Measurements from ENCODE around the gene ITGA2. TPM values are rescaled to one million over a fixed set of nuclear protein-coding genes. Genes with fewer than 3 reads are reported as not detected.

Gene ITGA2
- total RNA-seq, 1 donor from 2014 or later = 18.4 TPM

GRCh38 chr5:53017794-53018391 lies 28.7 kb downstream of the ITGA2 start:
- H3K36me3 ChIP-seq = no peaks in the 10 kb centered on the region
- H3K27me3 ChIP-seq = no peaks in the 10 kb centered on the region
- no peaks in the 10 kb centered on the region for H3K9me3 ChIP-seq
- TF ChIP-seq, protein P1, sequence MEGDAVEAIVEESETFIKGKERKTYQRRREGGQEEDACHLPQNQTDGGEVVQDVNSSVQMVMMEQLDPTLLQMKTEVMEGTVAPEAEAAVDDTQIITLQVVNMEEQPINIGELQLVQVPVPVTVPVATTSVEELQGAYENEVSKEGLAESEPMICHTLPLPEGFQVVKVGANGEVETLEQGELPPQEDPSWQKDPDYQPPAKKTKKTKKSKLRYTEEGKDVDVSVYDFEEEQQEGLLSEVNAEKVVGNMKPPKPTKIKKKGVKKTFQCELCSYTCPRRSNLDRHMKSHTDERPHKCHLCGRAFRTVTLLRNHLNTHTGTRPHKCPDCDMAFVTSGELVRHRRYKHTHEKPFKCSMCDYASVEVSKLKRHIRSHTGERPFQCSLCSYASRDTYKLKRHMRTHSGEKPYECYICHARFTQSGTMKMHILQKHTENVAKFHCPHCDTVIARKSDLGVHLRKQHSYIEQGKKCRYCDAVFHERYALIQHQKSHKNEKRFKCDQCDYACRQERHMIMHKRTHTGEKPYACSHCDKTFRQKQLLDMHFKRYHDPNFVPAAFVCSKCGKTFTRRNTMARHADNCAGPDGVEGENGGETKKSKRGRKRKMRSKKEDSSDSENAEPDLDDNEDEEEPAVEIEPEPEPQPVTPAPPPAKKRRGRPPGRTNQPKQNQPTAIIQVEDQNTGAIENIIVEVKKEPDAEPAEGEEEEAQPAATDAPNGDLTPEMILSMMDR (IDR thresholded peaks at IDR 0.05) = no peak
- TF ChIP-seq POLR2A (IDR thresholded peaks at IDR 0.05) = no peak
- no peak for TF ChIP-seq POLR2AphosphoS5 (IDR thresholded peaks at IDR 0.05; ENCODE audit: insufficient read depth in 1 of 2, low read depth in 1 of 2)
- intact Hi-C loops (cut with DNase I) = no loop called here
- no peak overlapping the region for H3K27ac ChIP-seq
- no peak for DNase-seq (ENCODE audit: extremely low spot score in 2 of 2)
- H3K4me3 ChIP-seq = no peak overlapping the region
- no peaks in the 10 kb centered on the region for H3K4me1 ChIP-seq

- H3K27me3 ChIP-seq = no peaks in the 10 kb centered on the region
- H3K27ac ChIP-seq = no peak overlapping the region
- no peaks in the 10 kb centered on the region for H3K4me1 ChIP-seq
- TF ChIP-seq POLR2A (IDR thresholded peaks at IDR 0.05) (no peak), POLR2AphosphoS5 (IDR thresholded peaks at IDR 0.05; ENCODE audit: insufficient read depth in 1 of 2, low read depth in 1 of 2) (no peak)
- TF ChIP-seq, protein P1 (IDR thresholded peaks at IDR 0.05) = no peak
- intact Hi-C loops (cut with DNase I) = no loop called here
- H3K4me3 ChIP-seq = no peak overlapping the region
- H3K36me3 ChIP-seq = no peaks in the 10 kb centered on the region
- H3K9me3 ChIP-seq = no peaks in the 10 kb centered on the region
- no peak for DNase-seq (ENCODE audit: extremely low spot score in 2 of 2)
These were observed 30.2 kb downstream of the ITGA2 start for GRCh38 chr5:53019320-53019719.

DNA sequence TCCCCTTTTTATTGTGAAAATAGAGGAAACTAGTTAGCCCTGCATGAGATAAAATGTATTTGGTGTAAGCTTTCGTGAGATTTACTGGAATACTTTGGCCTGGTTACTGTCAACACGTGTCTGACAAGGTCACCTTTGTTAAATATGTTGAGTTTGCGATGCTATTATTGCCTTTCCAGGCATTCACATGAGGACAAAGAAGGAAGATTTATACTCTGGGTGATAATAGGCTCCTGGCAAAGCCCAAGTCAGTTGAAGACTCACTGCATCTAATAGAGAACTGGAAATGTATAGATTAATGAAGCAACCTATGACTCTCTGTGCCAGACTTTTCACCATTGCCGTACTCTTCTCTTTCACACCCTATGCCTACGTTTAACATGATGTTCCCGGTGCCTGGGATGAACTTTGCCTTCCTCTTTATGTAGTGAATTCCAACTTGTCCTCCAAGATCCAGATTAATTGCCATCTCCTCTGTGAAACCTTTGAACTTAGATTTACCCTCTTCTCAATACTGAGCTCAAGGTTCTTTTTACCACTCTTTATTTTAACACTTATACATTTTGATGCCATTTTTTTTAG lies 33.9 kb downstream of the ITGA2 start:
- no peak for DNase-seq (ENCODE audit: extremely low spot score in 2 of 2)
- intact Hi-C loops (cut with DNase I) = no loop called here
- TF ChIP-seq, protein P1 (IDR thresholded peaks at IDR 0.05) = no peak
- no peak for TF ChIP-seq POLR2AphosphoS5 (IDR thresholded peaks at IDR 0.05; ENCODE audit: insufficient read depth in 1 of 2, low read depth in 1 of 2)
- TF ChIP-seq POLR2A (IDR thresholded peaks at IDR 0.05) = no peak
- Histone ChIP-seq H3K4me1 (peaks cover 9% of the 10 kb centered on the region), H3K27ac (no peak overlapping the region), H3K27me3 (no peaks in the 10 kb centered on the region), H3K36me3 (no peaks in the 10 kb centered on the region), H3K9me3 (no peaks in the 10 kb centered on the region), H3K4me3 (no peak overlapping the region)

DNA sequence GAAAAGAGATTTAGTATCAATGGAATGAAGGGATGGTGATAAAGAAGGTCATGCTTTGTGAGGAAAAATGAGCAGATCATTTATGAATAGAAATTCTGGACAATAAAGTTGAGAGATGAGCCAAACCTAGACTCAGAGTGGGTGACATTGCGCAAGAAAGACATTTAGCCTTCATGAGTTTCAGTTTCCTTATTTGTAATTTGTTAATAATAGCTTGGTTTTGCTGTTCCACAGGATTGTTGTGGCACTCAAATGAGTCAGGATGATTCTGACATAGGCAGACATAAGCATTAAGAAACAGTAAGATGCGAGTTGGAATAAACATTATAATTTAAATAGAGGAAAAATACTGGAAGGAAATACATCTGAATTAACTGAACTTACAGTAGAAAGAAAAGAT lies 34.8 kb downstream of the ITGA2 start:
- H3K27ac ChIP-seq = no peak overlapping the region
- H3K9me3 ChIP-seq = no peaks in the 10 kb centered on the region
- no peaks in the 10 kb centered on the region for H3K27me3 ChIP-seq
- intact Hi-C loops (cut with DNase I) = no loop called here
- no peaks in the 10 kb centered on the region for H3K36me3 ChIP-seq
- TF ChIP-seq, protein P1 (IDR thresholded peaks at IDR 0.05) = no peak
- TF ChIP-seq POLR2AphosphoS5 (IDR thresholded peaks at IDR 0.05; ENCODE audit: insufficient read depth in 1 of 2, low read depth in 1 of 2) = peak in 1 of 2 donors; percentile 88
- no peak overlapping the region for H3K4me3 ChIP-seq
- H3K4me1 ChIP-seq = peaks cover 13% of the 10 kb centered on the region
- DNase-seq (ENCODE audit: extremely low spot score in 2 of 2) = no peak

DNA sequence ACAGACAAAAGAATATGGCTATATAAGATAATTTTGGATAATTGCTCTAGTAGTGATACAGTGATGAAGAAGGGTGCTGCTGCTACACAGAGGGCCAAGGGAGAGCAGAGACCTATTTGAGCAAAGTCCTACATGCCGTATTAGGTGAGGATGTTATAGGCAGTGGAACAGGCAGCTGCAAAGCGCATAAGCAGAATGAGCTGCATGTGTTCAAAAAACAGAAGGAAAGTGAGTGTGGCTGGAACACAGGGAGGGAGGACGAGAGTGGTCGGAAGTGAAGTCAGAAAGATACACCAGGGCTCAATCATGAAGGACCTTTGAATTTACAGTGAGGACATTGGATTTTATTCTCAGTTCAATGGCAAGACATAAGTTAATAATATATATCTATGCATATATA lies 35.4 kb downstream of the ITGA2 start:
- TF ChIP-seq POLR2A (IDR thresholded peaks at IDR 0.05) = no peak
- peaks cover 13% of the 10 kb centered on the region for H3K4me1 ChIP-seq

More for the DNA sequence above, 35.4 kb downstream of the ITGA2 start:
- intact Hi-C loops (cut with DNase I) = no loop called here
- Histone ChIP-seq H3K36me3 (no peaks in the 10 kb centered on the region), H3K9me3 (no peaks in the 10 kb centered on the region), H3K27ac (no peak overlapping the region), H3K4me3 (no peak overlapping the region), H3K27me3 (no peaks in the 10 kb centered on the region)
- no peak for DNase-seq (ENCODE audit: extremely low spot score in 2 of 2)
